Activated CD8-positive, alpha-beta T cell treated with anti-CD3 and anti-CD28 coated beads for 36 hours (primary cell): ENCODE results near the gene SOWAHB. TPM values are rescaled to one million over a fixed set of nuclear protein-coding genes. Genes with fewer than 3 reads are reported as not detected.

Experiments used
- ATAC-seq: fragments of 200-7000 bp; cut with Tn5 transposase; one replicate; pipeline ENCODE4 v1.10.0; 2021; ENCODE audit warnings: mild to moderate bottlenecking, moderate library complexity
- CTCF ChIA-PET: fragments of 350-600 bp; sonication (Branson Sonifier 250); formaldehyde crosslinking; loops from one replicate; lab custom pipeline; 2021; ENCODE audit warnings: antibody characterized with exemption; lab: Charles Lee
- POLR2A ChIA-PET: fragments of 350-600 bp; sonication (Branson Sonifier 250); formaldehyde crosslinking; loops from one replicate; lab custom pipeline; 2021; ENCODE audit warnings: antibody characterized with exemption; lab: Charles Lee
- DNase-seq: peaks from one replicate; pipeline ENCODE4 v3.0.0-alpha.2; 2020
- H3K27ac Mint-ChIP-seq: one replicate; pipeline ENCODE4 v1.8.0; 2021; ENCODE audit warnings: mild to moderate bottlenecking, mixed read lengths
- H3K27me3 Mint-ChIP-seq: one replicate; pipeline ENCODE4 v1.8.0; 2021; ENCODE audit warnings: mixed read lengths
- H3K36me3 Mint-ChIP-seq: one replicate; pipeline ENCODE4 v1.8.0; 2021; ENCODE audit warnings: low read depth, mixed read lengths
- H3K4me1 Mint-ChIP-seq: one replicate; pipeline ENCODE4 v1.8.0; 2021; ENCODE audit warnings: low read depth, mixed read lengths
- H3K4me3 Mint-ChIP-seq: one replicate; pipeline ENCODE4 v1.8.0; 2021; ENCODE audit warnings: mild to moderate bottlenecking, moderate library complexity, mixed read lengths
- H3K9me3 Mint-ChIP-seq: one replicate; pipeline ENCODE4 v1.8.0; 2021; ENCODE audit warnings: mixed read lengths
- CTCF ChIP-seq: fragments of 200-600 bp; IDR thresholded peaks from one replicate; pipeline ENCODE4 v1.8.0; 2022; ENCODE audit warnings: antibody characterized with exemption, mild to moderate bottlenecking
- intact Hi-C: fragments of 100-400 bp; cut with micrococcal nuclease; formaldehyde crosslinking; loops from one replicate; pipeline ENCODE4 v1.10.0; 2022
- total RNA-seq, 2 experiments: library from RNA; stranded (reverse); gene quantifications; one replicate each; pipeline ENCODE4 v1.2.3, GENCODE V29; 2021

Gene SOWAHB
- total RNA-seq, 2 experiments from 2014 or later = not detected

GRCh38 chr4:76939184-76939583, 41.2 kb upstream of the SOWAHB start:
- Mint-ChIP-seq H3K4me3 (no peak overlapping the region), H3K27me3 (peaks cover 2% of the 10 kb centered on the region), H3K9me3 (peaks cover 23% of the 10 kb centered on the region), H3K36me3 (no peaks in the 10 kb centered on the region), H3K27ac (no peak overlapping the region), H3K4me1 (no peaks in the 10 kb centered on the region)
- TF ChIP-seq CTCF = no peak
- ChIA-PET CTCF (interaction anchor here (0.7 kb wide), 1 partner anchor 42 kb away, joined by 3 read pairs; no protein-coding TSS in a partner anchor), POLR2A (no interaction called here)
- no peak for DNase-seq
- ATAC-seq = no peak
- intact Hi-C loops = no loop called here

- no peak for ATAC-seq
- no peaks in the 10 kb centered on the region for H3K4me1 Mint-ChIP-seq
- ChIA-PET CTCF (no interaction called here), POLR2A (no interaction called here)
- no peaks in the 10 kb centered on the region for H3K27me3 Mint-ChIP-seq
- no peak overlapping the region for H3K27ac Mint-ChIP-seq
- peaks cover 5% of the 10 kb centered on the region for H3K9me3 Mint-ChIP-seq
- intact Hi-C loops = no loop called here
- no peak for DNase-seq
- no peaks in the 10 kb centered on the region for H3K36me3 Mint-ChIP-seq
- TF ChIP-seq CTCF = no peak
- no peak overlapping the region for H3K4me3 Mint-ChIP-seq
Measured at GRCh38 chr4:76931576-76932276, 33.8 kb upstream of the SOWAHB start.

GRCh38 chr4:76931087-76931486, 33.1 kb upstream of the SOWAHB start:
- ChIA-PET CTCF (no interaction called here), POLR2A (no interaction called here)
- no peak for TF ChIP-seq CTCF
- no peaks in the 10 kb centered on the region for H3K4me1 Mint-ChIP-seq
- DNase-seq (no peak), ATAC-seq (no peak)
- H3K4me3 Mint-ChIP-seq = no peak overlapping the region
- no peaks in the 10 kb centered on the region for H3K36me3 Mint-ChIP-seq
- peaks cover under 1% of the 10 kb centered on the region for H3K9me3 Mint-ChIP-seq
- H3K27ac Mint-ChIP-seq = no peak overlapping the region
- intact Hi-C loops = no loop called here
- H3K27me3 Mint-ChIP-seq = no peaks in the 10 kb centered on the region

- ATAC-seq = no peak
- TF ChIP-seq CTCF = no peak
- no peak for DNase-seq
- ChIA-PET CTCF (no interaction called here), POLR2A (no interaction called here)
- Mint-ChIP-seq H3K36me3 (no peaks in the 10 kb centered on the region), H3K27ac (no peak overlapping the region), H3K9me3 (no peaks in the 10 kb centered on the region), H3K4me3 (no peak overlapping the region), H3K4me1 (no peaks in the 10 kb centered on the region), H3K27me3 (no peaks in the 10 kb centered on the region)
- intact Hi-C loops = no loop called here
Measured at GRCh38 chr4:76930685-76931084, 32.7 kb upstream of the SOWAHB start.

- POLR2A ChIA-PET = no interaction called here
- TF ChIP-seq CTCF = no peak
- DNase-seq = no peak
- CTCF ChIA-PET = no interaction called here
- Mint-ChIP-seq H3K4me1 (no peaks in the 10 kb centered on the region), H3K4me3 (no peak overlapping the region), H3K27ac (no peak overlapping the region), H3K9me3 (no peaks in the 10 kb centered on the region), H3K36me3 (no peaks in the 10 kb centered on the region), H3K27me3 (no peaks in the 10 kb centered on the region)
- ATAC-seq = no peak
- intact Hi-C loops = no loop called here
Measured at GRCh38 chr4:76926841-76927240, 28.9 kb upstream of the SOWAHB start.
